Measurements from ENCODE around the gene REP15. TPM values are rescaled to one million over a fixed set of nuclear protein-coding genes. Genes with fewer than 3 reads are reported as not detected.

REP15 gene
- total and polyA plus RNA-seq, 2 of the 8 experiments (the other 6 are each of a cell fraction or from before 2014, with no cell fraction given): 0.06 to 0.73 TPM

DNA sequence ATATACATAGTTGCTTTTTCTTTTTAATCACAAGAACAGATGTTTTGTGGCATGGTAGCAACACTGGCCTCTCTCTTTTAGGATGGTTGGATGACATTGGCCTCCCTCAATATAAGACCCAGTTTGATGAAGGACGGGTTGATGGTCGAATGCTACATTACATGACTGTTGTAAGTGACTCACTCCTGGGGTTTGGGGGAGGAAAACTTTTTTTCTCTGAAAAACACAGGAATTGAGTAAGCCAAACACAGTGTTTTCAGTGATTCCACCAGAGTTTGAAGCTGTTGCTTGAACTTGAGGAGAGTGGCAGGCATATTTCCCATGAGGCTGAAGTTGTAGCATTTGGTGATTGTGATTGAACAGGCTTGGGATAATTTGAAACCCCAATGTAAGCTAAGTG is 13.7 kb upstream of the REP15 start:
- Histone ChIP-seq H3K79me1 (ENCODE audit: low read depth, low read length) (no peaks in the 10 kb centered on the region), H3K4me2 (ENCODE audit: insufficient read depth in 1 of 2, low read depth in 2 of 2, low read length in 2 of 2) (no peak overlapping the region), H3K4ac (replicated peaks; ENCODE audit: insufficient read length, low read depth, low read length) (no peak overlapping the region), H3K23me2 (ENCODE audit: low read depth, low read length) (no peaks in the 10 kb centered on the region), H3K14ac (ENCODE audit: insufficient read length) (no peak overlapping the region), H3K27me3 (replicated peaks in 1 of 4; ENCODE audit: control insufficient read depth in 3 of 4, extremely low read depth in 1 of 4, insufficient read depth in 3 of 4, low read length in 3 of 4) (no peaks in the 10 kb centered on the region), H2BK5ac (ENCODE audit: low read depth, low read length) (no peak overlapping the region), H3K18ac (ENCODE audit: extremely low read depth, low read length) (no peak overlapping the region), H4K20me1 (replicated peaks in 1 of 2; ENCODE audit: control insufficient read depth in 1 of 2, insufficient read depth in 2 of 2, low read length in 2 of 2) (no peaks in the 10 kb centered on the region), H3K9ac (replicated peaks in 1 of 4; ENCODE audit: extremely low read depth in 1 of 4, low read depth in 3 of 4, low read length in 3 of 4) (no peak overlapping the region), H2BK20ac (ENCODE audit: low read length) (no peak overlapping the region), H2BK15ac (ENCODE audit: low read length) (no peak overlapping the region), H3K36me3 (ENCODE audit: control insufficient read depth in 2 of 4, insufficient read depth in 4 of 4, low read length in 3 of 4) (peaks cover 0 to 11% (median 4%) of the 10 kb centered on the region in 4 experiments; a peak in 3 of 8 replicates), H3K79me2 (ENCODE audit: control insufficient read depth in 1 of 2, insufficient read depth in 2 of 2, low read length in 2 of 2) (no peaks in the 10 kb centered on the region), H3K4me3 (ENCODE audit: extremely low read depth in 1 of 4, insufficient read depth in 2 of 4, low read depth in 3 of 4, low read length in 4 of 4) (no peak overlapping the region), H3K9me3 (ENCODE audit: insufficient read depth in 2 of 2, low read depth in 1 of 2, low read length in 1 of 2) (no peaks in the 10 kb centered on the region), H3K56ac (replicated peaks; ENCODE audit: insufficient read length, low read depth, low read length) (no peak overlapping the region), H2BK12ac (ENCODE audit: low read depth, low read length) (no peak overlapping the region), H3K27ac (ENCODE audit: low read depth, low read length) (no peak overlapping the region), H3K23ac (ENCODE audit: insufficient read length) (no peak overlapping the region), H3K4me1 (replicated peaks in 1 of 4; ENCODE audit: control insufficient read depth in 3 of 4, insufficient read depth in 4 of 4, low read length in 3 of 4) (no peaks in the 10 kb centered on the region), H4K5ac (ENCODE audit: insufficient read length, low read depth, low read length) (no peak overlapping the region), H4K91ac (replicated peaks; ENCODE audit: insufficient read length, low read length) (no peak overlapping the region), H2AFZ (ENCODE audit: low read length) (no peak overlapping the region), H2AK5ac (ENCODE audit: low read depth, low read length) (no peak overlapping the region), H4K8ac (ENCODE audit: extremely low read depth, insufficient read depth, low read length) (no peak overlapping the region), H2BK120ac (replicated peaks; ENCODE audit: low read depth, low read length) (no peak overlapping the region)
- no peak for FAIRE-seq
- POLR2A ChIA-PET (ENCODE audit: partially characterized antibody): no interaction called here
- DNase-seq (ENCODE audit: low read depth in 1 of 2, low spot score in 2 of 2): no peak
- WGBS, 2 experiments (ENCODE audit: extremely low coverage in 1 of 2, insufficient coverage in 1 of 2, insufficient read length in 1 of 2, insufficient replicate concordance in 2 of 2, low coverage in 1 of 2, low lambda C conversion rate in 2 of 2, missing lambda C conversion rate in 1 of 2): 85% methylated on average over 2 of the region's 2 CpGs; no CpG with 5 or more reads in 1 of the 2 experiments
- CTCF ChIA-PET (ENCODE audit: partially characterized antibody): interaction anchor here (0.8 to 1.3 kb wide), 2 partner anchors 20 to 27 kb away, joined by 3 read pairs; no protein-coding TSS in a partner anchor
- TF ChIP-seq ZNF274 (IDR thresholded peaks at IDR 0.05; ENCODE audit: borderline replicate concordance, extremely low read depth, low read length) (no peak), EP300 (IDR thresholded peaks at IDR 0.05; ENCODE audit: borderline replicate concordance in 1 of 2, low read depth in 2 of 2, low read length in 2 of 2) (no peak), EZH2 (IDR thresholded peaks at IDR 0.05; ENCODE audit: low read depth, low read length, severe bottlenecking) (no peak), RFX5 (IDR thresholded peaks at IDR 0.05; ENCODE audit: borderline replicate concordance, low read depth, low read length) (no peak), TBP (IDR thresholded peaks at IDR 0.05; ENCODE audit: low read depth, low read length) (no peak), CHD1 (IDR thresholded peaks at IDR 0.05; ENCODE audit: low read depth, low read length) (no peak), SIRT6 (IDR thresholded peaks at IDR 0.05; ENCODE audit: low read length) (no peak), GABPA (IDR thresholded peaks at IDR 0.05; ENCODE audit: borderline replicate concordance, insufficient read depth, low read length) (no peak), BRCA1 (IDR thresholded peaks at IDR 0.05; ENCODE audit: low read depth, low read length) (no peak), SP2 (IDR thresholded peaks at IDR 0.05; ENCODE audit: low read length) (no peak), CTBP2 (IDR thresholded peaks at IDR 0.05; ENCODE audit: borderline replicate concordance, insufficient read depth, insufficient read length, low read length) (no peak), SUZ12 (IDR thresholded peaks at IDR 0.05; ENCODE audit: low read length) (no peak), BCL11A (IDR thresholded peaks at IDR 0.05; ENCODE audit: low read depth in 2 of 2, low read length in 2 of 2) (no peak)
- TF ChIP-seq, protein P1, sequence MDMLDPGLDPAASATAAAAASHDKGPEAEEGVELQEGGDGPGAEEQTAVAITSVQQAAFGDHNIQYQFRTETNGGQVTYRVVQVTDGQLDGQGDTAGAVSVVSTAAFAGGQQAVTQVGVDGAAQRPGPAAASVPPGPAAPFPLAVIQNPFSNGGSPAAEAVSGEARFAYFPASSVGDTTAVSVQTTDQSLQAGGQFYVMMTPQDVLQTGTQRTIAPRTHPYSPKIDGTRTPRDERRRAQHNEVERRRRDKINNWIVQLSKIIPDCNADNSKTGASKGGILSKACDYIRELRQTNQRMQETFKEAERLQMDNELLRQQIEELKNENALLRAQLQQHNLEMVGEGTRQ (IDR thresholded peaks at IDR 0.05; ENCODE audit: low read length): no peak
